ENCODE data around the gene OR5K2.

Gene OR5K2

DNA sequence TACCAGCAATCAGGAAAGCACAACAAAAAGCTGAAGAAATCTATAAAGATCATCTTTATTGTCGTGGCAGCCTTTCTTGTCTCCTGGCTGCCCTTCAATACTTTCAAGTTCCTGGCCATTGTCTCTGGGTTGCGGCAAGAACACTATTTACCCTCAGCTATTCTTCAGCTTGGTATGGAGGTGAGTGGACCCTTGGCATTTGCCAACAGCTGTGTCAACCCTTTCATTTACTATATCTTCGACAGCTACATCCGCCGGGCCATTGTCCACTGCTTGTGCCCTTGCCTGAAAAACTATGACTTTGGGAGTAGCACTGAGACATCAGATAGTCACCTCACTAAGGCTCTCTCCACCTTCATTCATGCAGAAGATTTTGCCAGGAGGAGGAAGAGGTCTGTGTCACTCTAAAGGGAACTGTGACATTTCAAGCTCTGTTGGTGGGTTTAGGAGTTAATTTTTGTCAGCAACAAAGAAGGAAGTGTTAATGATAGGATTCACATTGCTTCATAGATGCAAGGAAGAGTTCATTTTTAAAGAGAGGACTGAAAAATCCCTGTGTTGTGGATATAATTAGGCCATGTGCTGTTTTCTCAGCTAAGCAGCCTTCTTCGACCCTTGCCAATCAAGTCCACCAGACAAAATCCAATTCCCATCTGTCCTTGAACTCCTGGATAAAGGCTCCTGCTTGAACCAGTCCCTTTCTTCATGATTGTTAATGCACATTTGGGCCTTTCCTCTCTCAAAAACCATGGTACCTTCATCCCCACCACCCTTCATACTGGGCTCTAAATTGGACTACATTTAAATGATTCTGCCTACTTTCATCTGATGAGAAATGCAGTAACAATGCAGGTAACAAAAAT, 35.5 kb downstream of the OR5K2 start:
- TF ChIP-seq FOXP2 (optimal IDR thresholded peaks at IDR 0.05; ENCODE audit: borderline replicate concordance, extremely low read depth, extremely low read length, insufficient read depth) (no peak), SIN3A (IDR thresholded peaks at IDR 0.05; ENCODE audit: borderline replicate concordance, insufficient read depth, low read length) (no peak), POLR2AphosphoS5 (IDR thresholded peaks at IDR 0.05; ENCODE audit: low read depth, low read length) (no peak)
- TF ChIP-seq, protein P1, sequence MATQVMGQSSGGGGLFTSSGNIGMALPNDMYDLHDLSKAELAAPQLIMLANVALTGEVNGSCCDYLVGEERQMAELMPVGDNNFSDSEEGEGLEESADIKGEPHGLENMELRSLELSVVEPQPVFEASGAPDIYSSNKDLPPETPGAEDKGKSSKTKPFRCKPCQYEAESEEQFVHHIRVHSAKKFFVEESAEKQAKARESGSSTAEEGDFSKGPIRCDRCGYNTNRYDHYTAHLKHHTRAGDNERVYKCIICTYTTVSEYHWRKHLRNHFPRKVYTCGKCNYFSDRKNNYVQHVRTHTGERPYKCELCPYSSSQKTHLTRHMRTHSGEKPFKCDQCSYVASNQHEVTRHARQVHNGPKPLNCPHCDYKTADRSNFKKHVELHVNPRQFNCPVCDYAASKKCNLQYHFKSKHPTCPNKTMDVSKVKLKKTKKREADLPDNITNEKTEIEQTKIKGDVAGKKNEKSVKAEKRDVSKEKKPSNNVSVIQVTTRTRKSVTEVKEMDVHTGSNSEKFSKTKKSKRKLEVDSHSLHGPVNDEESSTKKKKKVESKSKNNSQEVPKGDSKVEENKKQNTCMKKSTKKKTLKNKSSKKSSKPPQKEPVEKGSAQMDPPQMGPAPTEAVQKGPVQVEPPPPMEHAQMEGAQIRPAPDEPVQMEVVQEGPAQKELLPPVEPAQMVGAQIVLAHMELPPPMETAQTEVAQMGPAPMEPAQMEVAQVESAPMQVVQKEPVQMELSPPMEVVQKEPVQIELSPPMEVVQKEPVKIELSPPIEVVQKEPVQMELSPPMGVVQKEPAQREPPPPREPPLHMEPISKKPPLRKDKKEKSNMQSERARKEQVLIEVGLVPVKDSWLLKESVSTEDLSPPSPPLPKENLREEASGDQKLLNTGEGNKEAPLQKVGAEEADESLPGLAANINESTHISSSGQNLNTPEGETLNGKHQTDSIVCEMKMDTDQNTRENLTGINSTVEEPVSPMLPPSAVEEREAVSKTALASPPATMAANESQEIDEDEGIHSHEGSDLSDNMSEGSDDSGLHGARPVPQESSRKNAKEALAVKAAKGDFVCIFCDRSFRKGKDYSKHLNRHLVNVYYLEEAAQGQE (IDR thresholded peaks at IDR 0.05; ENCODE audit: insufficient read depth in 1 of 2, low read depth in 2 of 2, low read length in 2 of 2) = no peak

DNA sequence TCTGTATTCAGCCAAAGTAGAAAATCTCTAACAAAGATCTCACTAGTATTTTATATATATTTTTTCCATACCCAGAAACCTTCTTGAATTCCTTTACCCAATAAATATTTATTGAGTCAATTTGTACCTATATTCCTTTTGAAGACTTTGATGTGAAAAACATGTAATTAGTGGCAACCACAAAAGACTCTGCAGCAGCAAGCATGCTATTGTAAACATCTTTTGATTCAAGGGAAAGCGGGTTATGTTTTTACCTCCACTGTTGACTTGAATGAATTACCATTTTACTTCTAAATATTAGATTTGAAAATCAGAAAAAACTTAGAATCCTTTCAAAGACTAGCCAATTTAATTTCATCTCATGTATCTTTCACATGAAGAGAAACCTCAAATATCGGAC, 36.7 kb downstream of the OR5K2 start:
- TF ChIP-seq POLR2AphosphoS5 (IDR thresholded peaks at IDR 0.05; ENCODE audit: low read depth, low read length) (no peak), SIN3A (IDR thresholded peaks at IDR 0.05; ENCODE audit: borderline replicate concordance, insufficient read depth, low read length) (no peak), FOXP2 (optimal IDR thresholded peaks at IDR 0.05; ENCODE audit: borderline replicate concordance, extremely low read depth, extremely low read length, insufficient read depth) (no peak), TAF1 (IDR thresholded peaks at IDR 0.05; ENCODE audit: borderline replicate concordance, insufficient read depth, low read length) (no peak)
- TF ChIP-seq, protein P1 (IDR thresholded peaks at IDR 0.05; ENCODE audit: insufficient read depth in 1 of 2, low read depth in 2 of 2, low read length in 2 of 2) = no peak

DNA sequence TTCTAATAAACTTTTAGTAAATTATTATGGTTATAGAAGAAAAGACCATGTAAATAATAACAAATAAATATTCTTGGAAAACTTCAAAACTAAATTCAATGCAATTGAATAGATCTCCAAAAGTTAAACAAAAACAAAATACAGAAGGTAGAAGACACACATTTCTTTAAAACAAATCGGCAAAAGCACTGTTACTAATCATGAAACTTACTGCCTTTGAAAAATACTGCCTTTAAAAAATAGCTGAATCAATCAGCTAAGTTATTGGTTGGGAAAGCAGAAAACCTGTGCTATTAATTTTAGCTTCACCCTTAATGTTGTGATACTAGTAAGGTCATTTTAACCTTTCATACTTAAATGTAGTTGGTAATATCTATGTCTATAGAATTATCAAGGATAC, 37.3 kb downstream of the OR5K2 start:
- TF ChIP-seq POLR2AphosphoS5 (IDR thresholded peaks at IDR 0.05; ENCODE audit: low read depth, low read length) = no peak
- TF ChIP-seq TAF1 (IDR thresholded peaks at IDR 0.05; ENCODE audit: borderline replicate concordance, insufficient read depth, low read length) = no peak
- no peak for TF ChIP-seq FOXP2 (optimal IDR thresholded peaks at IDR 0.05; ENCODE audit: borderline replicate concordance, extremely low read depth, extremely low read length, insufficient read depth)
- TF ChIP-seq, protein P1 (IDR thresholded peaks at IDR 0.05; ENCODE audit: insufficient read depth in 1 of 2, low read depth in 2 of 2, low read length in 2 of 2) = no peak
- TF ChIP-seq SIN3A (IDR thresholded peaks at IDR 0.05; ENCODE audit: borderline replicate concordance, insufficient read depth, low read length) = no peak

DNA sequence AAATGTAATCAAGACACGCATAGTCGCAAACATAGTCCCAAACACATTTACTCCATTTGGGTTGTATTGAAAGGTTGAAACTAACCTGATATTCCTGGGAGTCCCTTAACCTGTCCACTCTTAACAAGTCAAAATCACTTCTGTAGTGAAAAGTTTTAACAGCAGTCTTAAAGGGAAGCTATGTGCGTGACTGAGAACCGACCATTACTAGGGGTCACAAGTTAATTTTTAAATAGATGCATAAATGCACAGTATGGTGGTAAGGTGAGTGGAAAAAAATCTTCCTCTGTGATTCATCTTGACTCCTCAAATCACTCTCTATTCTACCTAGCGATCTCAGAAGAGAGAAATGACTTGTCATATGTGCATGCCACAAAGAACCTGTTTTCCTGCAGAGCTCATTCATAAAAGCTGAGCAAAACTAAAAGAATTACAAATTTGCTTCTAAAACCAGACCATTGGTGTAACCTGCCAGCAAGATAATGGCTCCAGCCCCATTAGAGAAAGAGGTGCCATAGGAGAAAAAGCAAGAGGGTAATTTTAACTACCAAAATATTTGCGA, 39.1 kb downstream of the OR5K2 start:
- no peak for TF ChIP-seq FOXP2 (optimal IDR thresholded peaks at IDR 0.05; ENCODE audit: borderline replicate concordance, extremely low read depth, extremely low read length, insufficient read depth)
- TF ChIP-seq SIN3A (IDR thresholded peaks at IDR 0.05; ENCODE audit: borderline replicate concordance, insufficient read depth, low read length) = no peak
- TF ChIP-seq, protein P1 (IDR thresholded peaks at IDR 0.05; ENCODE audit: insufficient read depth in 1 of 2, low read depth in 2 of 2, low read length in 2 of 2) = no peak
- TF ChIP-seq TAF1 (IDR thresholded peaks at IDR 0.05; ENCODE audit: borderline replicate concordance, insufficient read depth, low read length) = no peak
- TF ChIP-seq POLR2AphosphoS5 (IDR thresholded peaks at IDR 0.05; ENCODE audit: low read depth, low read length) = no peak

Data from PFSK-1 (cell line).